Stimulated activated CD8-positive, alpha-beta memory T cell treated with anti-CD3 and anti-CD28 coated beads, Interleukin-12 subunit alpha, Interleukin-12 subunit beta, amount 100 ng/mL, for 24 hours (primary cell): ENCODE data around the gene METRNL.

Experiments used
- DNase-seq: peaks from one replicate; pipeline ENCODE4 v3.0.0-alpha.2; 2020; ENCODE audit errors: extremely low read depth

The METRNL gene

GRCh38 chr17:83067071-83067717 is 12.2 kb upstream of the METRNL start:
- no peak for DNase-seq

DNA sequence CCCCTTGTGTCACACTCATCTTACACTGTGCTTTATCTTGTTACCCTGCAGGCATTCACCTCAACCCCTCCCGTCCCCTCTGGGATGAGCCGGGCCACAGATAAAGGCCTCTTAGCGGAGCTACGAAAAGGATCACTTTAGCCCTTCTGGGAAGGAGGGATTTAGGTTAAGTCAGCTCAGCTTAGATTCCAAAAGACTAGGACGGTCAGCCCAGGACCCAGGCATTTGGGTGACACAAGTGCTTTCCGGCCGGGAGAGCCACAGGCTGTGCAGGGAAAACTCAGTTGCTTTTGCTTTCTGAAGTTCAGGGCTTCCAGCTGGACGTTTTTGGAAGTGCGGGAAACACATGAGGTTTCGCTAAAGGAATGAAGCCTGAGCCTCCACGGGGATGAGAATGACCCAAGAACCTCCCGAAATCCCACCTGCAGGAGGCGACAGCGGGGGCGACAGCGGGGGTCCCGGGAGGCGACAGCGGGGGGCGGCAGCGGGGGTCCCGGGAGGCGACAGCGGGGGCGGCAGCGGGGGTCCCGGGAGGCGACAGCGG is 11.6 kb upstream of the METRNL start:
- DNase-seq: no peak

DNA sequence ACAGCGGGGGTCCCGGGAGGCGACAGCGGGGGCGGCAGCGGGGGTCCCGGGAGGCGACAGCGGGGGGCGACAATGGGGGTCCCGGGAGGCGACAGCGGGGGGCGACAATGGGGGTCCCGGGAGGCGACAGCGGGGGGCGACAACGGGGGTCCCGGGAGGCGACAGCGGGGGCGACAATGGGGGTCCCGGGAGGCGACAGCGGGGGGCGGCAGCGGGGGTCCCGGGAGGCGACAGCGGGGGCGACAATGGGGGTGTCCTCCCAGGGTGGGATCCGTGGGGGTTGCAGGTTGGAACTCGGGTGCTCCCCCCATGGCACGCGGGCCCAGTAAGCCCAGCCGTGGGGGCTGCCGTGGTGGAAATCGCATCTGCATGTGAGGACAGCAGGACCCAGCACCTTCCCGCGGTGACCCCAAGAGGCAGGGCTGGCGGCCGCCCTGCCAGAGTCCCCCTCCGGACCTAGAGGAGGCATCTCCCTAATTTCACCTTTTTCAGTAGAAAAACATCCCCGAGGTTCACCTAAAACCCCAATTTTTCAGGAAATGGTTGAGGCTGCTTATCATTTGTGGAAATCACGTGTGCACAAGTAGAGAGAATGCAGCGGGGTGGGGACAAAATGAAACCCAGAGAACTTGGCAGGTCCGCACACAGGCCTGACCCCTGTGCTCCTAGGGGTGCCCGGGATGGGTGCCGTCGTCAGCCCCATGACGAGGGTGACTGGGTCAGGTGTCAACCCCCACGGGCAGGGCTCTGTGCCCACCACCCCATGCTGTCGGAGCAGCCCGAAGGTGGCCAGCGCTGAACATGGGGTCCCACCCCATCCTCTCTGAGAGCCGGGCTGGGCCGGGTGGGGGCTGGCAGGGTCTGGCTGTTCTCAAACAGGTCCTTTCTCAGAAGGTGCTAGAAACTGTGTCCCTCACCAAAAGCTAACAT is 10.5 kb upstream of the METRNL start:
- DNase-seq: no peak

GRCh38 chr17:83069571-83069906 is 9.9 kb upstream of the METRNL start:
- DNase-seq: no peak

GRCh38 chr17:83069931-83070742 is 9.3 kb upstream of the METRNL start:
- DNase-seq: no peak

DNA sequence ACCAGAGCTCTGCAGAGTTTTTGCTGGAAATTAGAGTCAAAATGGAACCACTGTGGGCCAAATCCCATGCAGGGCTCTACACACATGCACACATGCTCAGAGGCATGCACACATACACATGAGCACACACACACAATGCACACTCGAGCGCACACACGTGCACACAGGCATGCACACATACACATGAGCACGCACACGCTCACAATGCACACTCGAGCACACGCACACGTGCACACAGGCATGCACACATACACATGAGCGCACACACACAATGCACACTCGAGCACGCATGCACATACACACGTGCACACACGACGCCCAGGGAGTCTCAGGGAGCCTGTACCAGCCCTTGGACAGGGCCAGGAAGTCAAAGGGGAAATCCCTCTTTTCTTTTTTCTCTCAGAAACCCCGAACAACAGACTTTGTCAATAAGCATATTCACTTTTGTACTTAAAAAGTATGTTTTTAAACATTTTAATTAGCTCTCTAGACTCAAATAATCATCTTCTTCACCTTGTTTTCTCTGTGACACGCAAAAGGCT is 8.5 kb upstream of the METRNL start:
- DNase-seq: no peak

GRCh38 chr17:83071365-83071764 is 8.0 kb upstream of the METRNL start:
- DNase-seq: no peak

- DNase-seq: no peak
These were observed 7.3 kb upstream of the METRNL start for GRCh38 chr17:83071966-83072562.

DNA sequence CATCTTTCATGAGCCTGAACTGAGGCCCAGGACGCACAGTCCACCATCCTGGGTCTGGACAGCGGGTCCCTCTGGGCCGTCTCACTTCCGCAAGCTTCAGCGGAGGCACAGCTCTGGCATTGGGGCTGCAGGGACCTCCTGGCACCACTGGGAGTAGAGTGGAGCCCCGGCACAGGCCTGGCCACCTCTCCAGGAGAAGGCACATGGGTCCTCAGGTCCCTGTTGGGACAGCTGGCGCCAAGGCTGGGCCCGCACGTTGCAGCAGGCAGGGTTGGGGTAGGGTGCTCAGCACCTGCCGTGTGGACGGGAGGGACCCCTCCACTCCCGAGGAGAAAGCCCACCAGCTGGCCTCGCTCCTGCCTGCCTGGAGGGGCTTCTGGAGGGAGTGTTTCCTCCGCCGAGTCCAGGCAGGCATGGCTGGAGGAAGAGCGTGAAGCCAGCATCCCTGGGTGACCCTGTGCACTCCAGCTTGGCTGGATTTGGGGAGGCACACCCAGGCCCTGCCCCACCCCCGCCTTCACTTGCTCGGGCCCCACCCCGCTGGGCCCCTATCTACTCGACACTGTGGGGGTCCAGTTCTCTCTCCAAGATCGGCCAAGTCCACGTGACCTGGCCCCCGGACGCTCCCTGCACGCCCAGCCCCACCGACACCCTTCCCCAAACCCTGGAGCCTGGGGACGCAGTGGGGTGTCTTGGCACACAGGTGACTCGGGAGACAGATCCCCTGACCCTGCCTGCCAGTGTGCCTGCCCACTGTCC is 6.6 kb upstream of the METRNL start:
- DNase-seq: no peak

DNA sequence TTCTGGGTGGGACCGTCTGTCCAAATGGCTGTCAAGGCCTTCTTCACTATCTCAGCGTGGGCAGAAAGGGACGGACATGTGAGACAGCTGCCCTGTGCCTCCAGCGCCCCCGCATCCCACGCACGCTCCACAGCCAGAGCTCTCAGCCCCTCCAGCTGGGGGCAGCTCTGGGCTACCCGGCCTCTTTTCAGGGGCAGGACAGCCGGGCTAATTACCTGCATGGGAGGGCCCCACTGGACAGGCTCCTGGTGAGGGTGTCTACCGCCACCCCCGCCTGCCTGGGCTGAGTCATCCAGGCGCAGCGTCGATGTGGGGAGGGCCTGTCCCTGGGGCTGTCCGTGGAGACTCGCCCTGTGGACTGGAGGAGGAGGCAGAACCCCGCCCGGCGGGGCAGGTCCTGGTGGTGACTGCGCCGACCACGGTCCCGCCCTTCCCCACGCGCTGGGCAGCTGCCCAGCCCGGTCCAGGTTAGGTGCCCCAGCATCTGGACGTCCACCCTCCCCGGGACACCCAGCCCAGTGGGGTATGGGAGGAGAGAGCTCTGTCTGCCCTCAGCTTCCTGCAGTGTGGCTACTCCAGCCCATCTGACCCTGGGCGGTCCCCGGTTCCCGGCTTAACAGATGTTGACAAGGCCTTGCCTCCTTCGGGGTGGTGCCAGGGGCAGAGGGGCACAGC is 5.9 kb upstream of the METRNL start:
- no peak for DNase-seq

- no peak for DNase-seq
These were observed 4.8 kb upstream of the METRNL start for GRCh38 chr17:83074486-83075223.

GRCh38 chr17:83075270-83075880 is 4.0 kb upstream of the METRNL start:
- DNase-seq: no peak

DNA sequence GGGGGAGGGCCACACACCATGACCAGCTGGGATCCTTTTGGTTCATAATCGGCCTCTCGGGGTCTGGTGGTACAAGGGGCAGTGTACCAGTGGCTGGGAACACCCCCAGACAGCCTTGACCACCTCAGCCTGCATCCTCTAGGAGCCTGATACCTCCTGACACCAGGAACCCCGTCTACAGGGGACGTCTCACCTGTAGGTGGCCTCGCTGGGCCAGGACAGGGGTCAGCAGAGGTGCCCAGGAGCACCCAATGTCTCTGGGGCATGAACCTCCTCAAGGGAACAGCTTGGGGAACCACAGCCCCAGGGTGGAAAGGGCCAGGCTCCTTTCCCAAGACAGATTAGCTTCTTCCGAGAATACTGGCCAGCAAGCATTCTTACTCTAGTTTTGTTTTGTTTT is 2.5 kb upstream of the METRNL start:
- no peak for DNase-seq

DNA sequence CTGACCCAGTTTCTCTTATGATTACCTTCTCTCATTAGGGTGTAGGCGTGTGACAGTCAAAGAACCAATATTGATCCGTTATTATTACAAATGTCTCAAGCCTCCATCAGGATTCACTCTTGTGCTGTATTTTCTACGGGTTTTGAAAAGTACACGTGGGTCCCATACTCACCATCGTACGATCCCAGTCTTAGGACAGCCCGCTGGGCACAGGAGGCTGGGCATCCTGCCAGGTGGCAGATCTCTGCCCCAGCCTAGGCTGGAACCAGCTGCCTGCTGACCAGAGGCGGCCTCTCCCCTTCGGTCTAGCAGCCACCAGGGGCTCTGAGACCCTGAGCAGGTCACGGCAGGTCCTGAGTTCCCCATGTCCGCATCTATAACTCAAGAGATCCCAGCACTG is 2.0 kb upstream of the METRNL start:
- DNase-seq: no peak

GRCh38 chr17:83077939-83078338 is 1.5 kb upstream of the METRNL start:
- no peak for DNase-seq

- no peak for DNase-seq
These were observed 744 bp upstream of the METRNL start for GRCh38 chr17:83078378-83079351.

GRCh38 chr17:83079766-83080578 is 563 bp downstream of the METRNL start:
- DNase-seq: no peak
